Right forelimb (tissue), 1 donor: ENCODE results near the gene BCR.
A peak's percentile ranks its signal among the peaks of the same experiment; 100 is the strongest.

Source experiments
- DNase-seq: peaks from one replicate; pipeline ENCODE4 v3.0.0-alpha.2; 2018

Gene BCR

DNA sequence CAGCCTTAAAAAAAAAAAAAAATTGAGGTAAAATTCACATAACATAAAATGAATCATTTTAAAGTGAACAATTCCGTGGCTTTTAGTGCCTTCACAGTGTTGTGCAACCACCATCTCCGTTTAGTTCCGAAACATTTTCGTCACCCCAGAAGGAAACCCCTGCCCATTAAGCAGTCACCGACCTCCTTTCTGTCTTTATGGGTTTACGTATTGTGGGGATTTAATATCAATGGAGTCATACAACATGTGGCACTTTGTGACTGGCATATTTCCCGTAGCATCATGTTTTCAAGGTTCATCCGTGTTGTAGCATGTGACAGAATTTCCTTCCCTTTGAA lies 65.5 kb downstream of the BCR start:
- DNase-seq, result no peak

DNA sequence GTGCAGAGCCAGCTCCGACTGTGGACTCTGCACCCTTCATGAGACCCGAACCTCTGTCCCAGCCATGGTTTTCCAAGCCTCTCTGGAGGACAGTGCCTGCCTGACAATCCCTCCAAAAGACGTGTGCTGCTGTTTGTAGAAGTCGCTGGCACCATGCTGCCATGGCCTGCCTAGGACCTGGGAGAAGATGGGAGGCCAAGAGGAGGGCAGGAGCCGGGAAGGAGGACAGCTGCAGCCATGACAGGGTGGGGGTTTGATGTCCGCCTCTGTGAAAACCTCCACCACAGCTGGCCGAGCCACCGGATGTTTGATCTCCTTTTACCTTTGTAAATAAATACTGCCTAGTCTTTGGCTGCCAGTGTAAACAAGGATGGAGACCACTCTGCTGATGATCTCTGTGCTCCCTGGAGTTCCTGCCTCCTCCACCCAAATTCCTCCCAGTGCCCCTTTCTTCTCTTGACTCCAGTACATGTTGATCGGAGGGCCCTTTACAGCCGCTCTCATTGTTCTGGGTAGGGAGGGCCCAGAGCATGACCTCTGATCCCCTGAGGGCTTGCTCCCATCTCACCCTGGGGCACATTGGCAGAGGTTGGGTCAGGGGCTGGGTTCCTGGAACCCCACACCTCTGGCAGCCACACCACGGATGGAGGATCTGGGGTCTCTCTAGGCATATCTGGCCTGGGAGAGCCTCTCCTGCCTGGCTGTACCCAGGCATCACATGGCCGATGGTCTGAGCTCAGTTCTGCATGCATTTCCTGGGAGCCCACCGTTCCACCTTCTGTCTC lies 66.9 kb downstream of the BCR start:
- no peak for DNase-seq

DNA sequence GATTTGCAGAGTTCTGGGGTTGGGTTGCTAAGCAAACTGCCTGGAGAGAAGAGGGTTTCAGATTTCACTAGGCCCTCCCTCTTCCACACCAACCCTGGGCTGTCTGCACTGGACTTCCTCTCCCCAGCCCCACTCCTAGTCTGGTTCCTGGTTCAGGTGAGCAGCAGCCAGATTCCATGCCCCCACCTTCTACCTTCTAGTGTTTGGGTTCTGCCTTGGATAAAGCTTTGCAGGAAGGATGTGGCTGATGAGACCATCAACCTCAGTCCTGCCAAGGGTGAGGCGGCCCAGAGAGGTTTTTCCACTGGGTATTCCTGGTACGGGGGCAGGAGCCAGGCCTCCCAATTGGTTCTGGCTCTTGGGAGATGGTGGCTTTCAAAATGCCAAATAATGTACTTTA lies 68.3 kb downstream of the BCR start:
- DNase-seq, result no peak

DNA sequence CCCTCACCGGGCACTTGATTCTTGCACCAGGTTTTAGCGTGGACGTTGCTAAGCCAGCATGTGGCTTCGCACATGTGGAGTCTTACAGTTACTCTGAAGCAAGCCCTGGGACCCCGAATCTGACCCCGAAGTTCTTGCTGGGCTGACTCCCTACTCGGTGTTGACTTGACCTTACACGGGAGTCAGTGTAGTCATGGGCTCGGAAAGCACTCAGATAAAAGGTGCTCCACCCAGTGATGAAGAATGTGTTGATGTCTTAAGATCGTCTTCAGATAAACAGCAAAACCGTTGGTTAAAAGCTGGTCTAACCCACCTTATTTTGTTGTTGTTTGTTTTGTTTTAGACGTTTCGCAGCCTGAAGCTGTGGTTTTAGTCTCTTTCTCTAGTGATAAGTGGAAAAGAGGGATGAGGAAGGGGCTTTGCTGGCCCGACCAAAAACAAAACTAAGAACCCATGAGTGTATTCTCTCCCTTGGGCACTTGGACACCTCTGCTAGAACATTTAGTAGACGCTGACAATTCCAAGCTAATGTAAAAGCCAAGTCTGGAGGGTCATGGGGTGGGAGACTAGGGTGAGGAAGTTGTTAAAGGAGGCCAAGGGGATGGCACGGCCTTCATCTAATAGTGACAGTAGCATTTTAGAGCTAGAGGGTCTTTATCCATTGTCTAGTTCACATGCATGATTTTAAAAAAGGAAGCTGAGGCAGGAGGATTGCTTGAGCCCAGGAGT lies 69.9 kb downstream of the BCR start:
- DNase-seq, result no peak

DNA sequence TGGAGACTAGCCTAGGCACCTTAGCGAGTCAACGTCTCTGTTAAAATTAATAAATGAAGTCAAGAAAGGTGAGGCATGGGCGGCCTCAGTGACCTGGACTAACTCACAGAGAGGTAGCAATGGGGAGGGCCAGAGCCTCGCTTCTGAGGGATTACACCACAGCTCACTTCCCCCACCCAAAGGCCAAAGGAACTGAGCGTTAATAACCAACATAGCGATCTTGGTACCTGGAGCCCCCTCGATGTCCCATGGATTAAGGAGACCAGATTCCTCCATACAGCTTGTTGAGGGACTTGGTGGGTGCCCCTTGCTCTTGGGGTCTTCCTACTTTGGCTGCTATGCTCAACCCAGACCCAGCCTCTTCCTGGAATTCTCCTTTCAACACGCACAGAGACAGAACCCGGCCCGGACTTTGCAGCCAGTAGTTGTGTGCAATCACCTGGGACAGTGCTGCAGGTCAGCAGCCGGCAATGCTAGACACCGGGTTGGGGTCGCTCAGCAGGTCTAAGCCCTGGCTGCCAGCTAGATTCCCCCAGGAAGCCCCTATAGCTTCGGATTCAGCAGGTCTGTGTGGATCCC lies 70.6 kb downstream of the BCR start:
- DNase-seq, result no peak

DNA sequence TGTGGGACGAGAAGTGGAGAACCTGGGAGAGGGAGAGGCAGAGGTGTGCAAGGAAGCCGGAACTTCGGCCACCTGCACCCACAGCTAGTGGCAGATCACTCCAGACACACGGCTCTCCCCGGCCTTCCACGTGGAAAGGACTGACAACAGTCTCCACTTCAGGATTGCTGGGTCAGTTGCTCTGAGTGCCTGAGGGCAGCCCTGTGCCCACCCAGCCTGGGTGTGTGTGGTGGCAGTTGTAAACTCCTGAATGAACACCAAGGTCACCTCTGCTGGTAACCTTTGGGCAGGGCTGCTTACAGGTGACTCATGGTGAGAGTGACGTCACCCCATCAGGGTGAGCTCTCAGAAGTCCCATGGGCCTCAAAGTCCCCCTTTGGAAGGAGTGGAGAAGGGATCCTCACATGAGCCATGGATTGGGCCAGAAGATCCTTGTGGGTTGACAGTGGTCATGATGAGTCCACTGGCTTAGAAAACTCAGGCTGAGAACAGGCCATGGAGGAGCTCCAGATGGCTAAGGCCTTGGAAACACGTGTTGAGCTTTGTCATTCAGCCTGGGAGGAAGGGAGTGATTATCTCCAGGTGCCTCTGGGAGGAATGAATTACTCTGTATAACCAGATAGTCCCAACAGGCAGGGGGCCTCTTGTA lies 71.3 kb downstream of the BCR start:
- DNase-seq, result no peak

DNA sequence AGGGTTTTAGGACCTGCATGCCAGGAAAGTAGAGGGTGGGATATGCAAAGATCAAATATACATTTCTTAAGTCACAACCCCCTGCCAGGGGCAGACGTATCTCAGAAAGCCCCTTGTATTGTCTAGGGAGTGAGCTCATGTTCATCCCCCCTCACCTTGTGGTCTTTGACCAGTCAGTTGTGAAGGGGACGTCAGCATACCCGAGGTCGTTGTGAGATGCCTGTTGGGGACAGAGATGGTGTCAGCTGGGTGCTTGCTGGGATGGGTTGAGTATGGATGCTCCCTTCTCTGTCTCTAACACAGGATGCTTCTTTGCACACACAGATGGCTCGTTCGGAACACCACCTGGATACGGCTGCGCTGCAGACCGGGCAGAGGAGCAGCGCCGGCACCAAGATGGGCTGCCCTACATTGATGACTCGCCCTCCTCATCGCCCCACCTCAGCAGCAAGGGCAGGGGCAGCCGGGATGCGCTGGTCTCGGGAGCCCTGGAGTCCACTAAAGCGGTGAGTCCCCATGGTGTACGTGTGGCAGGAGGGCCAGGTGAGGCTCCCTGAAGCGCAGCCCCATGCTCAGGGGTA lies 73.3 kb downstream of the BCR start:
- no peak for DNase-seq

DNA sequence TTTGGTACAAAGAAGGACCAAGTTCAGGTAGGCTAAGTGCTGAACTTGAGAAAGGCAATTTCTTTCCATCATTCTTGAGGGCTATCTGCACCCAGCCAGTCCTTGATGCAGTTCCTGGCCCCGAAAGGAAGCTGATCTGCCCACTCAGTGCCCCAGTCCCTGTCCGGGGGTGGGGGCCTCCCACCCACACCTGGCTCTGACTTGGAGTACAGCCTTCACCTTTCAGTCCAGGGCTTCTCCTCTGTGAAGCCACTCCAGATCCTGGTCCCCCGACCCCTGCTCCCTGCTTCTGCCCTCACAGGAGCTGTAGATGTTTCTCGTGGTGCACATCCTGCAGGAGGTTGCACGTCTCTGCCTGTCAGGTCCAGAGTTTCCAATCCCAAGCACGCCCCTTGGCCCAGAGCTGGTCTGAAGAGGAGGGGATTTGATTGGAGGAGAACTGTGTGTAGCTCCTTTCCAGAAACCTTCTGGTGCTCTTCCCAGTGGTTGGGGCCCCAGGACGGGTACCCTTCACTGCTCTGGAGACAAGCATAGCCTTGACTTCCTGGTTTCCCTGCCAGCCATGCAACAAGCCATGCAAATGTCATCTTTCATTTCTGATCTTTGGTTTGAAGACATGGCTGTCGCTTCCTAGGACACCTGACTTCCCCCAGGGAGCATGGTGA lies 75.3 kb downstream of the BCR start:
- DNase-seq, result no peak

DNA sequence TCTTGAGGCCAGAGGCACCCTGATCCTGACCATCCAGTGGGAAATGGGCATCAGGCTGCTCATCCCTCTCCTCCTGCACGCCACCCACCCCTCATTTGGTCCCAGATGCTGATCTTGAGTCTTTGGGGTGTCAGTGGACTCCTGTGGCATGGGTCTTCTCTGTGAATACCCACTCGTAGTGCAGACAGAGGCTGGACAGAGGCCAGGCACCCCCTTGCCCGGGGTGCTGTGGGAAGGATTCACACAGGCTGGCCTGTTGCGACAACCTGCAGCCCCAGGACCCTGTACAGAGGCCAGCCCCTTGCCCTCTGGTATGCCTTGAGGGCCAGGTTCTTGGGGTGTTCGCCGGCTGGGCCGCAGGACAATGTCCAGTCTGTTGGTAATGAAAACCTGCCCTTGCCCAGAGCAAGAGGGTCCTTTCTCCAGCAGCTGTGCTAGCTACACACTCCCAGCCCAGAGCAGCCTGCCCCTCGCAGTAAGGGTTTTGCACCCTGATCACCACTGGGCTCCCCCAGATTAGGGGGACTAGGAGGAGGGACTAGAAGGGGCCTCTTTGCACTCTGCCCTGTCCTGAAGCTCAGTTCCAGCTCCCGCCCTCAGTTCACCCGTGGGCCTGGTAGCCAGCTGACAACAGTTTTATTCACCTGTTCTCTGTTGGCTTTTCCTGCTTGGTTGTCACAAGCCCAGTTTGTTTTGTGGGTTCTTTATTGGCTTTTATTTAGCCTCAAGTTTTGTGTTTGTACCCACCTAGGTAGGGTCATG lies 76.0 kb downstream of the BCR start:
- no peak for DNase-seq

DNA sequence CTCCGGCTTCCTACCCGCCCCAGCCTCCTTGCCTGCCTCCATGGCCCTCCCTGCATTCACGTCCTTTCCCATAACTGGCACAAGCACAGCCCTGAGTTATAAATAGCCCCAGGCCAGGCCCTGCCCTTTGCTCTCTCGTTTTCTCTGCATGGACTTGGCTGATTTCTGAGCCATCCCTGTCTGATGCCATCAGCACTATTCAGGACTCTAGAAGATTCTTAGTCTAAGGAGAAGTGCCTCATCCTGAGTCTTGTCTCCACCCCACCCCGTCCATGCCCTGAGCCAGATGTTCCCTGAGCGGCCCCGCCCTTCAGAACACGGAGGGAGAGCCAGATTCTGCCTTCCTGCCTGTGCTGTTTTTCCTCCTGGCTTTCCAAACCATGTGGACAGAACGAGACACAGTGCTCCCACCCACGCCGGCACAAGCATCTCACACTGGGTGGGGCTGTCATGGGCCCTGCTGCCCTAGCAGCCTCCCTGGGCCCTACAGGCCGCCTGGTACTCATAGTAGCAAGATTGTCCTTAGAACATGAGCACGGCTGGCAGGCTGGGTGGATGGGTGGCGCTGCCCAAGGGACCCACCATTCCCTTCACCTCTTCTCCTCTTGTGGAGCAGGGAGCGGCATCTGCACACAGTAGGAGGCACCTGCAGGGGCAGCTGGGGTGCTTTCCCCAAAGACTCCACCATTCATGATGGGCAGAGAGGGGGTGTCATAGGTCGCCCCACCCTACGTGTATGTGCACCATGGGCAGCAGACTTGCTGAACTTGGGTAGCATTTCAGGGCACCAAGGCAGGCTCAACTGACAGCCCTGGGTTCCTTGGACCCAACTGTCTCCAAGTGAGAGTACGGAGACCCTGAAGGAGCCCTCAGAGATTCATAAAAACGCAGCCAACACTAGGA lies 76.9 kb downstream of the BCR start:
- peak; percentile 72 for DNase-seq

DNA sequence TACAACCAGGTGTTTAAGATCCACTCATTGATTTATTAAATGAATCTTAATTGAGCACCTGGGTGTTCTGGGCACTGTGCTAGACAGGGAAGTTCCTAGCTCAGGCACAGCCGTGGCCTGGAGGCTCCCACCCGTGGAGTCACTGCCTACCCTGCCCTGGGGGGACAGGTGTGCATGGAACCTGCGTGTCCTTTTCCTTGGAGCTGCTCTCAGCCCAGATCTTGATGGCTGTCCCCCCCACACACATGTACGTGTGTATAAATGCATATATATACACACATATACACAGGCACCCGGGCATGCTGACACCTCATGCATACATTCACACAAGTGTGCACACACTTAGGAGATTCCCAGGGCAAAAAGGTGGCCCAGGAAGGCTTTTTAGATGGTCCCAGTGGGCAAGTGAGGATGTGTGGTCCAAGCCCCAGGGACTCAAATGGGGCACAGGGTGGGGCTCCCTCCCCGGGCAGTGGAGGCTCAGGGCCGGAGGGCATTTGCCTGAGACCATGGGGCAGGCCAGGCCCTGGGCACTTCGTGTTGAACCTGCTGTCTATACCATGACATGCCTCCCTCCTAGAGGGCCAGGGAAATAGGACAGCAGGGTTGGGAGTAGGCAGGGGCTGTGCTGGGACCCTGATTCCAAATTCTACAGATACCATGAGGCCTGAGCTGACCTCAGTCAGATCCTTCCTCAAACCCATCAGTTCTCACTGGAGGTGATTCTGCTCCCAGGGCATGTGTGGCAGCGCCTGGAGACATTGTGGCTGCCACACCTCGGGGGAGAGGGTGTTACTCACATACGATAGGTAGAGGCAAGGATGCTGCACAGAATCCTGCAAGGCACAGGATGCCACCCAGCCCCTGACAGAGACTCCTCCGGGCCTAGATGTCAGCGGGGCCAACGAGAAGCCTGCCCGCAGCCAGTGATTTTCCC lies 77.8 kb downstream of the BCR start:
- DNase-seq, result no peak

DNA sequence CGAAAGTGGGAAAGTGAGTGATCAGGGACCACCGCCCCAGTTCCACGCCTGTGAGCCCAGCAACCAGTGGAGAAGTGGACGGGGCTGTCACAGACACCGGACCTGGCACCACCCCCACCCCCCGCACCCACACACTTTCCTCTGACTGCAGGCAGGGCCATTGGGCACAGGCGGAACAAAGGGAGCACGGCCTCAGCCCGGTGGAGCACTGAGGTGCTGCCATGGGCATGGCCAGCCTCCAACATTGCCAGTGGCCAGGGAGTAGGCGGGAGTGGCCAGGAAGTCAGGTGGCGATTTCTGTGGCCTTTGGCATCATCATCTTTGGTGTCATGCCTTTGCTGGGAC lies 78.5 kb downstream of the BCR start:
- DNase-seq, result no peak

DNA sequence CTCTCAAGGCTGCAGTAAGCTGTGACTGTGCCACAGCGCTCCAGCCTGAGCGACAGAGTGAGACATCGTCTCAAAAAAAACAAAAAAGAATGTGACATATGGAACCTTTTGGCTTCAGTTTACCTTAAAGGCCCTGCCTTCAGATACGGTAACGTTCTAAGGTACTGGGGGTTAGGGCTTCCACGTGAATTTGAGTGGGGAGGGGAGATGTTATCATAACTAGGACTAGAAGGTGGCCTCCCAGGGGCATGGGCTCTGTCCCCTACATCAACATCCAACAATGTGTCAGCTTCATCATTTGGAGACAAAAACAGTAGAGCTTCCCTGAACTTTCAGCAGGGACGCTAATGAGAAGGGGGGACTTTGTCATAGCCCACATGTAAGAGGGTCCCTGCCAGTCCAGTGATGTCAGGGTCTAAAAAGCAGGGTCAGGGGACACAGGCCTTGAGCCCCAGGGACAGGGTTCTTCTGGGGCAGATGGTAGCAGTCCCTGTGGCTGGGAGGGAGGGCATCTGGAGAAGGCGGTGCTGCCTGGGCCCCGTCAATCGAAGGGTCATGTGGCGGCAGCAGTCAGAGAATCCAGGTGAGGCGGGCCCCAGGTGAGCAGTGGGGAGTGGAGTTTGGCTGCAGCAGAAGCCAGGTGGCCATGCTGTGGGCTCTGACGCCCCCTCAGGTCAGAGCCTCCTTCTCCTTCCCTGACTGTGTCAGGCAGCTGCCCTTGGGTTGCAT lies 79.8 kb downstream of the BCR start:
- no peak for DNase-seq

DNA sequence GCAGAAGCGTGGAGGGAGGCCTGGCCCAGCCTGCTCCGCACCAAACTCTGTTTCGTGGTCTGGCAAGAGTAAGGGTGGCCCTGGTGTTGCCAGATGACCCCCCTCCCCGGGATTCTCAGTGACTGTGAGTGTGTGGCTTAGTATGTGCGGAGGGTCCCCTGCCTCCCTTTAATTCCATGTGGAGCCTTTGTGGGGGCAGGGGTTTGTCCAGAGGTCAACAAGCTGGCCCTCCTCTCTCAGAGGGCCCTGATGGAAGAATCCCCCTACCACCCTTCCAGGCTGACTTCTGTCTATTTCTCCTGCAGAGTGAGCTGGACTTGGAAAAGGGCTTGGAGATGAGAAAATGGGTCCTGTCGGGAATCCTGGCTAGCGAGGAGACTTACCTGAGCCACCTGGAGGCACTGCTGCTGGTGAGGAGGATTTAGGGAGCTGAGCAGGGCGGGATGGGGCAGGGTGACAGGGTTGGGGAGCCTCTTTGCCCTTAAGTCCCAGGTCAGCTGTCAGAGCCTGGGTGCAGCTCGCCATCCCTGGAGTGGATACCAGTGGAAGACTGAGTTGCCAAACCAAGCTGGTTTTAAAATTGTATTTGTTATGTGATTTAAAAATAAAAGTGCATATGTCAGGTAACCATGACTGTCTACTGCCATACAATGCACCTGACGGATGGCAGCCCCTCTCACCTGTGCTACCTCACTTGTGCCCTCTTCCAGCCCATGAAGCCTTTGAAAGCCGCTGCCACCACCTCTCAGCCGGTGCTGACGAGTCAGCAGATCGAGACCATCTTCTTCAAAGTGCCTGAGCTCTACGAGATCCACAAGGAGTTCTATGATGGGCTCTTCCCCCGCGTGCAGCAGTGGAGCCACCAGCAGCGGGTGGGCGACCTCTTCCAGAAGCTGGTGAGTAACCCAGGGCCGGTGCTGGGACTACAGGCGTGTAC lies 80.6 kb downstream of the BCR start:
- no peak for DNase-seq

DNA sequence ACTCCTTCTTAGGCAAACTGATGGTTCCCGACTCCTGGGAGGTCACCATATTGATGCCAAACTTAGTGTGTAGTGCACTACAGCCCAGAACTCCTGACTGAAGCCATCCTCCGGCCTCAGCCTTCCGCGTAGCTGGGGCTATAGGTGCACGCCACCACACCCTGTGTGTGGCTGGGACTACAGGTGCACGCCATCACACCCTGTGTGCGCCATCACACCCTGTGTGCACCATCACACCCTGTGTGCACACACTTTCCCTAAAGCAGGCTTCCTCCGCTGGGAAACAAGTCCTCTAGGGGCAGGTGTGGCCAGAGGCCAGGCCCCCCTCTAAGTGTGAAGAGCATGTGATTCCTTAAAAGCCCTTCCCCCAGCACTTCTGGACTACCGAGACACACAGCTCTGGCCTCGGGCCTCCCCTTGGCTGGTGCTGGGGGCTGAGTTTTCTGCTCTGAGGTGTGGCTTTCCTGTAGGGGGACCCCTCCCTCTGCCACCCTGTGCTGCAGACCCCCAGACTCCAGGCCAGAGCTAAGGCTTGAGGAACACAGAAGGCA lies 81.7 kb downstream of the BCR start:
- no peak for DNase-seq

DNA sequence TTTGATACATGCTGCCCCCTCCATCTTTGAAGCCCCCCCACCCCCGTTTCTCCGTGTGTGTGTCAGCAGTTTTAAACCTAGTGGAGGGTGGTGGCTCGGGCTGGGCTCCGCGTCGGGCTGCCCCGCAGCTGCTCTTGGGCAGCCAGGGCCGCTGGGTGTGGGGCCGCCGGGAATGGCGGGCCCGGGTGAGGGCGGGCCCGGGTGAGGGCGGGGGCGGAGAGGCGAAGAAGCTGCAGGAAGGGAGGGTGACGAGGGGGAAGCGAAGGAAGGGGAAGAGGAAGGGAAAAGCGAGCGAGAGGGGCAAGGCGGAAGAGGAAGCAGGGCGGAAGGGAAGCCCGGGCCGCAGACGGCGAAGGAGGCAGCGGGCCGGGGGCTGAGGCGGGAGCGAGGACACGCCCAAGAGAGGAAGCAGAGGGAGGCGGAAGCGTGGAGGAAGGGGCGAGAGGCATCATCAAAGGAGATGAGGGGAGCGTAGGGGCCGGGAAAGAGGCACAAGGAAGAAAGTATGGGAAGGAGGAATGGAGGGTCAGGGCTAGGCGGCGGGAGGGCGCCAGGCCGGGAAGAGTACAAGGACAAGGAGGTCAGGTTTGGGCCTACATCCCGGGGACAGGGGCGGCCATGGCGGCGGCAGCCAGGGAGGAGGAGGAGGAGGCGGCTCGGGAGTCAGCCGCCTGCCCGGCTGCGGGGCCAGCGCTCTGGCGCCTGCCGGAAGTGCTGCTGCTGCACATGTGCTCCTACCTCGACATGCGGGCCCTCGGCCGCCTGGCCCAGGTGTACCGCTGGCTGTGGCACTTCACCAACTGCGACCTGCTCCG lies 82.4 kb downstream of the BCR start:
- DNase-seq, result no peak
